ENCODE data around the gene GOLT1B.

The GOLT1B gene

DNA sequence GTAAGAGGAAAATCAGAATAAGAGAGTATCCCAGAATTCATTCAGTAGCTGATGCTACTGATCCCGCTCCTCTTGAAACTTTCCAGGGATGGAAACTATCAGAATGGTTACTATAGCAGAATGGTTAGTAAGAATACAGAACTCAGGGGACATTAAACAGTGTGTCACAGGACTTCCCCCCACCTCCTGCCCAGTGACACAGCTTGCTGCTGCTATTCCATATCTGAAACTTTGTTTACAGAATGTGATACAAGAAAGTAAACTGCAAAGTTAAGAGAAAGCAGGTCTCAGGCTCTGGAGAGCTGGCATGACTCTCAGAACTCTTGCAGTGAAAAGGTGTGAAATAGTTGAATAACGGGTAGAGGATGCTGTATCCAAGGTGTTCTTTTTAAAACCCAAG, 27.9 kb downstream of the GOLT1B start:
- H3K4me3 ChIP-seq (ENCODE audit: low read depth in 1 of 2, low read length in 2 of 2) = no peak overlapping the region
- DNase-seq (no peak), ATAC-seq (ENCODE audit: insufficient read depth, low read depth) (no peak)
- H3K36me3 ChIP-seq (ENCODE audit: insufficient read depth, low read length) = no peaks in the 10 kb centered on the region
- H3K9me3 ChIP-seq (ENCODE audit: insufficient read depth, low read length, severe bottlenecking) = no peaks in the 10 kb centered on the region
- no peak for TF ChIP-seq EZH2 (IDR thresholded peaks at IDR 0.05; ENCODE audit: borderline replicate concordance, low read depth, low read length, severe bottlenecking)
- TF ChIP-seq, protein P1, sequence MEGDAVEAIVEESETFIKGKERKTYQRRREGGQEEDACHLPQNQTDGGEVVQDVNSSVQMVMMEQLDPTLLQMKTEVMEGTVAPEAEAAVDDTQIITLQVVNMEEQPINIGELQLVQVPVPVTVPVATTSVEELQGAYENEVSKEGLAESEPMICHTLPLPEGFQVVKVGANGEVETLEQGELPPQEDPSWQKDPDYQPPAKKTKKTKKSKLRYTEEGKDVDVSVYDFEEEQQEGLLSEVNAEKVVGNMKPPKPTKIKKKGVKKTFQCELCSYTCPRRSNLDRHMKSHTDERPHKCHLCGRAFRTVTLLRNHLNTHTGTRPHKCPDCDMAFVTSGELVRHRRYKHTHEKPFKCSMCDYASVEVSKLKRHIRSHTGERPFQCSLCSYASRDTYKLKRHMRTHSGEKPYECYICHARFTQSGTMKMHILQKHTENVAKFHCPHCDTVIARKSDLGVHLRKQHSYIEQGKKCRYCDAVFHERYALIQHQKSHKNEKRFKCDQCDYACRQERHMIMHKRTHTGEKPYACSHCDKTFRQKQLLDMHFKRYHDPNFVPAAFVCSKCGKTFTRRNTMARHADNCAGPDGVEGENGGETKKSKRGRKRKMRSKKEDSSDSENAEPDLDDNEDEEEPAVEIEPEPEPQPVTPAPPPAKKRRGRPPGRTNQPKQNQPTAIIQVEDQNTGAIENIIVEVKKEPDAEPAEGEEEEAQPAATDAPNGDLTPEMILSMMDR (IDR thresholded peaks at IDR 0.05; ENCODE audit: borderline replicate concordance, extremely low read depth, low read length, poor library complexity, severe bottlenecking) = no peak
- no peaks in the 10 kb centered on the region for H3K4me1 ChIP-seq (ENCODE audit: insufficient read depth, low read length)
- H2AFZ ChIP-seq (ENCODE audit: low read depth, low read length) = no peak overlapping the region
- H3K27me3 ChIP-seq (ENCODE audit: insufficient read depth, low read length, poor library complexity) = peaks cover 10% of the 10 kb centered on the region
- H3K4me2 ChIP-seq (ENCODE audit: insufficient read depth, low read length) = no peak overlapping the region
- no peak overlapping the region for H3K27ac ChIP-seq (ENCODE audit: low read length)
- no peak overlapping the region for H3K9ac ChIP-seq (ENCODE audit: low read depth, low read length)
- H4K20me1 ChIP-seq (ENCODE audit: insufficient read depth, low read length) = no peaks in the 10 kb centered on the region
- H3K79me2 ChIP-seq (ENCODE audit: insufficient read depth, low read length) = no peaks in the 10 kb centered on the region

DNA sequence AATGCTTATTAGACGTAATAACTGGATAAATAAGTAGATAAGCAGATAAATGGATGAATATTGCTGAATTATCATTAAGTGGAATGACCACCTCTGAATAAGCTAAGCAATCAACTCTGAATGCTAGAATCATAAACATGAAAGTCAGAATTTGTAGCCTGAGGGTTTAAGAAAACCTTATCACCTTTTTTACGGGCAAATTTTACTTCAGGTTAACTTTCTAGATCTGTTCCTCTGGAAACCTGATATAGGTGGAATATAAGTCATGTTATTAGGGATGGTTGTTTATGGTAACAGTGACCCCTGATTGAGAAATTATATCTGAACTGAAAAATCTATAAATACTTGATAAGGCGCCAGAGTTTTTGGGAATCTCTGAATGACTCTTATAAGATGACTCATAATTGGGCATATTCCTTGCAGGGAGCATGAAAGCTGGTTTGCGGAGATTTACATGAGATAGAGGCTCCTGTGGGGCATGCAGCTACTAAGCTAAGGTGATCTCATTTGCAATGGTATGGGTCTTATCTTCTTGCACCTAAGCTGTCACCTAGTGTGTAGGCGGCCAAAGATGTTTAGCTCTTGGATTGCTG, 36.6 kb downstream of the GOLT1B start:
- H2AFZ ChIP-seq (ENCODE audit: low read depth, low read length) = no peak overlapping the region

DNA sequence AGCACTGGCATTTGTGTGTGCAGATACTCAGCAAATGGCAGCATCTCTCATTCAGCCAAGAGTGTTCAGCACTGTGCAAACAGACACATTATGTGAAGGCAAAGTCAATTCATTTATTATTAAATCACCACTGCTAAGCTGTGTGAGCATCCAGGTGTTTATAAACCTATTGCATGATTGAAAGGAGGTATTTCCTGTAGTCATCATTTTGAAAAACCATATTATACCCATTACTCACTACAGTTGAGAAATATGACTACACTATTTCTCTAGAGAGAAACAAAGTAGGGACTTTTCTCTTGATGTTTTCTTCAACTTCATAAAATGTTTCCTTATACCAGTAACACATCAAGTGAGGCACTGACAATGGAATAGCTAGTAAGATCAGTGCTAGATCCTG, 38.2 kb downstream of the GOLT1B start:
- no peak for ATAC-seq (ENCODE audit: insufficient read depth, low read depth)
- no peak for DNase-seq
- Histone ChIP-seq H3K36me3 (ENCODE audit: insufficient read depth, low read length) (no peaks in the 10 kb centered on the region), H4K20me1 (ENCODE audit: insufficient read depth, low read length) (no peaks in the 10 kb centered on the region), H3K4me3 (ENCODE audit: low read depth in 1 of 2, low read length in 2 of 2) (no peak overlapping the region), H3K27me3 (ENCODE audit: insufficient read depth, low read length, poor library complexity) (peaks cover 10% of the 10 kb centered on the region), H3K9me3 (ENCODE audit: insufficient read depth, low read length, severe bottlenecking) (no peaks in the 10 kb centered on the region), H3K79me2 (ENCODE audit: insufficient read depth, low read length) (no peaks in the 10 kb centered on the region), H3K9ac (ENCODE audit: low read depth, low read length) (no peak overlapping the region), H3K4me2 (ENCODE audit: insufficient read depth, low read length) (no peak overlapping the region), H3K27ac (ENCODE audit: low read length) (no peak overlapping the region), H2AFZ (ENCODE audit: low read depth, low read length) (no peak overlapping the region), H3K4me1 (ENCODE audit: insufficient read depth, low read length) (no peaks in the 10 kb centered on the region)
- TF ChIP-seq EZH2 (IDR thresholded peaks at IDR 0.05; ENCODE audit: borderline replicate concordance, low read depth, low read length, severe bottlenecking) = no peak
- TF ChIP-seq, protein P1 (IDR thresholded peaks at IDR 0.05; ENCODE audit: borderline replicate concordance, extremely low read depth, low read length, poor library complexity, severe bottlenecking) = no peak

More for the DNA sequence above, 36.6 kb downstream of the GOLT1B start:
- DNase-seq (no peak), ATAC-seq (ENCODE audit: insufficient read depth, low read depth) (no peak)
- no peaks in the 10 kb centered on the region for H3K36me3 ChIP-seq (ENCODE audit: insufficient read depth, low read length)
- no peak for TF ChIP-seq EZH2 (IDR thresholded peaks at IDR 0.05; ENCODE audit: borderline replicate concordance, low read depth, low read length, severe bottlenecking)
- TF ChIP-seq, protein P1 (IDR thresholded peaks at IDR 0.05; ENCODE audit: borderline replicate concordance, extremely low read depth, low read length, poor library complexity, severe bottlenecking) = no peak
- H3K9me3 ChIP-seq (ENCODE audit: insufficient read depth, low read length, severe bottlenecking) = no peaks in the 10 kb centered on the region
- H3K4me2 ChIP-seq (ENCODE audit: insufficient read depth, low read length) = no peak overlapping the region
- H3K27ac ChIP-seq (ENCODE audit: low read length) = no peak overlapping the region
- peaks cover 10% of the 10 kb centered on the region for H3K27me3 ChIP-seq (ENCODE audit: insufficient read depth, low read length, poor library complexity)
- no peaks in the 10 kb centered on the region for H3K79me2 ChIP-seq (ENCODE audit: insufficient read depth, low read length)
- no peaks in the 10 kb centered on the region for H4K20me1 ChIP-seq (ENCODE audit: insufficient read depth, low read length)
- no peak overlapping the region for H3K4me3 ChIP-seq (ENCODE audit: low read depth in 1 of 2, low read length in 2 of 2)
- no peaks in the 10 kb centered on the region for H3K4me1 ChIP-seq (ENCODE audit: insufficient read depth, low read length)
- H3K9ac ChIP-seq (ENCODE audit: low read depth, low read length) = no peak overlapping the region

Data from DND-41 (cell line).